ENCODE measurements around the gene LRRC38. TPM values are rescaled to one million over a fixed set of nuclear protein-coding genes. Genes with fewer than 3 reads are reported as not detected.
"Not testable (repeated sequence)": the region's sequence is repeated elsewhere in the genome, so short reads cannot be mapped to it uniquely, and the experiment has no call there.

LRRC38 gene
- total RNA-seq, 1 donor from 2014 or later, result not detected

GRCh38 chr1:13435458-13435857 lies 78.3 kb downstream of the LRRC38 start:
- H3K9me3 Mint-ChIP-seq (ENCODE audit: unreplicated experiment), result peaks cover 30% of the 10 kb centered on the region
- TF ChIP-seq CTCF (IDR thresholded peaks at IDR 0.05), result no peak

GRCh38 chr1:13433694-13434358 lies 80.0 kb downstream of the LRRC38 start:
- not testable (repeated sequence) for H3K4me3 Mint-ChIP-seq (ENCODE audit: unreplicated experiment); H3K27me3 Mint-ChIP-seq (ENCODE audit: unreplicated experiment); H3K36me3 Mint-ChIP-seq (ENCODE audit: unreplicated experiment); DNase-seq (ENCODE audit: extremely low spot score, unreplicated experiment); H3K4me1 Mint-ChIP-seq (ENCODE audit: unreplicated experiment); H3K27ac Mint-ChIP-seq (ENCODE audit: unreplicated experiment)
- H3K9me3 Mint-ChIP-seq (ENCODE audit: unreplicated experiment), result peaks cover 37% of the 10 kb centered on the region

More at GRCh38 chr1:13435458-13435857, 78.3 kb downstream of the LRRC38 start:
- Mint-ChIP-seq H3K36me3 (ENCODE audit: unreplicated experiment) (no peaks in the 10 kb centered on the region), H3K27me3 (ENCODE audit: unreplicated experiment) (no peaks in the 10 kb centered on the region), H3K4me1 (ENCODE audit: unreplicated experiment) (no peaks in the 10 kb centered on the region), H3K4me3 (ENCODE audit: unreplicated experiment) (no peak overlapping the region), H3K27ac (ENCODE audit: unreplicated experiment) (no peak overlapping the region)
- DNase-seq (ENCODE audit: extremely low spot score, unreplicated experiment), result no peak

- DNase-seq (ENCODE audit: extremely low spot score, unreplicated experiment), result no peak
- no peak for TF ChIP-seq CTCF (IDR thresholded peaks at IDR 0.05)
- no peaks in the 10 kb centered on the region for H3K27me3 Mint-ChIP-seq (ENCODE audit: unreplicated experiment)
- H3K4me3 Mint-ChIP-seq (ENCODE audit: unreplicated experiment), result no peak overlapping the region
- H3K4me1 Mint-ChIP-seq (ENCODE audit: unreplicated experiment), result no peaks in the 10 kb centered on the region
- H3K9me3 Mint-ChIP-seq (ENCODE audit: unreplicated experiment), result peaks cover 25% of the 10 kb centered on the region
- no peaks in the 10 kb centered on the region for H3K36me3 Mint-ChIP-seq (ENCODE audit: unreplicated experiment)
- no peak overlapping the region for H3K27ac Mint-ChIP-seq (ENCODE audit: unreplicated experiment)
Measured at GRCh38 chr1:13432251-13432650, 81.6 kb downstream of the LRRC38 start.

- Mint-ChIP-seq H3K27me3 (ENCODE audit: unreplicated experiment) (no peaks in the 10 kb centered on the region), H3K36me3 (ENCODE audit: unreplicated experiment) (no peaks in the 10 kb centered on the region), H3K4me1 (ENCODE audit: unreplicated experiment) (no peaks in the 10 kb centered on the region), H3K9me3 (ENCODE audit: unreplicated experiment) (peaks cover 21% of the 10 kb centered on the region), H3K27ac (ENCODE audit: unreplicated experiment) (no peak overlapping the region), H3K4me3 (ENCODE audit: unreplicated experiment) (no peak overlapping the region)
- no peak for TF ChIP-seq CTCF (IDR thresholded peaks at IDR 0.05)
- no peak for DNase-seq (ENCODE audit: extremely low spot score, unreplicated experiment)
Measured at GRCh38 chr1:13430495-13430894, 83.3 kb downstream of the LRRC38 start.

Other genes with a start within 250 kb of the LRRC38 start
- gene PRAMEF8, start 228.9 kb downstream of the LRRC38 start, total RNA-seq, result not detected in 2 replicates
- not detected in 2 replicates for gene PRAMEF33, start 210.5 kb downstream of the LRRC38 start, total RNA-seq
- gene PRAMEF15, start 198.4 kb downstream of the LRRC38 start, total RNA-seq, result not detected in 2 replicates
- not detected in 2 replicates for gene PRAMEF14, start 166.9 kb downstream of the LRRC38 start, total RNA-seq
- not detected in 2 replicates for gene PRAMEF19, start 142.1 kb downstream of the LRRC38 start, total RNA-seq
- gene PRAMEF17, start 124.4 kb downstream of the LRRC38 start, total RNA-seq, result not detected in 2 replicates
- not detected in 2 replicates for gene PRAMEF20, start 103.6 kb downstream of the LRRC38 start, total RNA-seq
- not detected in 2 replicates for gene PDPN, start 69.8 kb upstream of the LRRC38 start, total RNA-seq
- 51.7 and 52.0 TPM in 2 replicates for gene PRDM2, start 186.2 kb upstream of the LRRC38 start, total RNA-seq